Keratinocyte (primary cell): ENCODE results near the gene CACNA1E. TPM values are rescaled to one million over a fixed set of nuclear protein-coding genes. Genes with fewer than 3 reads are reported as not detected.

ENCODE experiments used
- DNase-seq: peaks from one replicate; pipeline ENCODE4 v3.0.0-alpha.2; 2011; ENCODE audit warnings: low read depth, missing footprints, low spot score
- FAIRE-seq: peaks from 2 replicates; lab custom pipeline; 2011; peaks lifted over from hg19 to GRCh38; lab: Jason Lieb, UNC
- H2AFZ ChIP-seq: 2 replicates; pipeline ENCODE4 v1.6.0; 2012; ENCODE audit warnings: low read length, control low read depth, inconsistent platforms; ENCODE audit not compliant: control insufficient read depth
- H3K27ac ChIP-seq: 2 replicates; pipeline ENCODE4 v1.5.1; 2011; ENCODE audit warnings: low read length; ENCODE audit not compliant: control insufficient read depth, insufficient read depth
- H3K27me3 ChIP-seq: 3 replicates; pipeline ENCODE4 v1.6.0; 2011; ENCODE audit warnings: low read length; ENCODE audit not compliant: control insufficient read depth, insufficient read depth; ENCODE audit errors: extremely low read depth
- H3K36me3 ChIP-seq, 2 experiments: 2 replicates in 1 of 2; 3 replicates in 1 of 2; pipeline ENCODE4 v1.5.1; 2011; ENCODE audit warnings: low read length in 2 of 2, mild to moderate bottlenecking in 1 of 2; ENCODE audit not compliant: control insufficient read depth in 2 of 2, insufficient read depth in 2 of 2; ENCODE audit errors: extremely low read depth in 1 of 2
- H3K4me1 ChIP-seq: 3 replicates; pipeline ENCODE4 v1.5.1; 2011; ENCODE audit warnings: low read length; ENCODE audit not compliant: control insufficient read depth, insufficient read depth; ENCODE audit errors: extremely low read depth
- H3K4me2 ChIP-seq: 3 replicates; pipeline ENCODE4 v1.6.0; 2011; ENCODE audit warnings: low read depth, low read length; ENCODE audit not compliant: control insufficient read depth, insufficient read depth; ENCODE audit errors: extremely low read depth
- H3K4me3 ChIP-seq, 3 experiments: fragments of 200-600 bp in 1 of 3; sonication (generic) in 1 of 3; 2 replicates in 2 of 3; 3 replicates in 1 of 3; pipeline ENCODE4 v1.5.1; 2011 to 2016; ENCODE audit warnings: low read length in 3 of 3, mild to moderate bottlenecking in 3 of 3, control low read depth in 2 of 3, inconsistent platforms in 1 of 3, low read depth in 1 of 3, mixed read lengths in 1 of 3, mixed run types in 1 of 3, moderate library complexity in 1 of 3; ENCODE audit not compliant: control insufficient read depth in 2 of 3, insufficient read depth in 2 of 3; ENCODE audit errors: extremely low read depth in 1 of 3
- H3K79me2 ChIP-seq: 2 replicates; pipeline ENCODE4 v1.6.0; 2012; ENCODE audit warnings: low read length; ENCODE audit not compliant: control insufficient read depth, insufficient read depth
- H3K9ac ChIP-seq: 3 replicates; pipeline ENCODE4 v1.6.0; 2011; ENCODE audit warnings: low read length; ENCODE audit not compliant: control insufficient read depth, insufficient read depth; ENCODE audit errors: extremely low read depth
- H3K9me1 ChIP-seq: 3 replicates; pipeline ENCODE4 v1.6.0; 2011; ENCODE audit warnings: low read length; ENCODE audit not compliant: control insufficient read depth, insufficient read depth; ENCODE audit errors: extremely low read depth
- H3K9me3 ChIP-seq: 2 replicates; pipeline ENCODE4 v1.5.1; 2012; ENCODE audit warnings: low read depth, low read length; ENCODE audit not compliant: control insufficient read depth
- H4K20me1 ChIP-seq: 3 replicates; pipeline ENCODE4 v1.6.0; 2011; ENCODE audit warnings: low read length; ENCODE audit not compliant: control insufficient read depth, insufficient read depth; ENCODE audit errors: extremely low read depth
- CTCF ChIP-seq, 3 experiments: IDR thresholded peaks in 1 of 3; conservative IDR thresholded peaks in 1 of 3; optimal IDR thresholded peaks in 1 of 3; 2 replicates in 2 of 3; 3 replicates in 1 of 3; pipeline versions ENCODE3 to v1.5.1; 2011; ENCODE audit warnings: low read length in 3 of 3, mild to moderate bottlenecking in 3 of 3, moderate library complexity in 2 of 3, control low read depth in 1 of 3, inconsistent platforms in 1 of 3; ENCODE audit not compliant: insufficient read depth in 2 of 3; ENCODE audit errors: extremely low read depth in 1 of 3
- EZH2 ChIP-seq: IDR thresholded peaks from one replicate; pipeline ENCODE4 v1.6.1; 2012; ENCODE audit warnings: inconsistent platforms, mild to moderate bottlenecking, low read length, moderate library complexity
- dilution Hi-C: fragments of 300-500 bp; cut with MboI; formaldehyde crosslinking; loops from one replicate; pipeline ENCODE4 v1.7.0; 2020; ENCODE audit warnings: low sequenced_read_pairs; ENCODE audit not compliant: extremely low pct_ligation_motif_present
- polyA plus RNA-seq, 5 experiments: library from polyadenylated mRNA; depleted of rRNA in 3 of 5; stranded (reverse) in 3 of 5; stranded (forward) in 1 of 5; unstranded in 1 of 5; fragments of >200 nt; gene quantifications; 1 replicate in 1 of 5; 2 replicates in 3 of 5; 3 replicates in 1 of 5; pipeline versions ENCODE4 v1.2.1 to v1.2.3, GENCODE V29; 2011 to 2012; ENCODE audit warnings: missing spikeins in 2 of 5, low read depth in 1 of 5, low replicate concordance in 1 of 5

CACNA1E gene
- polyA plus RNA-seq, 1 donor (not counting 4 experiments of a cell fraction or from before 2014, with no cell fraction given): not detected

- Histone ChIP-seq H3K4me3 (no peak overlapping the region), H2AFZ (no peak overlapping the region), H3K36me3 (no peaks in the 10 kb centered on the region), H3K27ac (no peak overlapping the region), H3K4me1 (peaks cover 8% of the 10 kb centered on the region), H3K9me3 (no peaks in the 10 kb centered on the region), H3K9me1 (no peaks in the 10 kb centered on the region), H3K9ac (no peak overlapping the region), H3K4me2 (no peak overlapping the region), H3K27me3 (peaks cover 6% of the 10 kb centered on the region), H3K79me2 (no peaks in the 10 kb centered on the region), H4K20me1 (no peaks in the 10 kb centered on the region)
- DNase-seq (no peak), FAIRE-seq (no peak)
- no peak for TF ChIP-seq EZH2
- TF ChIP-seq CTCF (optimal IDR thresholded peaks at IDR 0.05 in 1 of 3, IDR thresholded peaks at IDR 0.05 in 1 of 3, conservative IDR thresholded peaks at IDR 0.05 in 1 of 3; ENCODE audit: extremely low read depth in 1 of 3, insufficient read depth in 2 of 3, low read length in 3 of 3): no peak
- dilution Hi-C loops: no loop called here
Measured at GRCh38 chr1:181643631-181644030, 160.3 kb downstream of the CACNA1E start.

- FAIRE-seq: no peak
- H3K36me3 ChIP-seq: no peaks in the 10 kb centered on the region
- H3K27me3 ChIP-seq: peaks cover 6% of the 10 kb centered on the region
- no peak overlapping the region for H3K9ac ChIP-seq
- H3K79me2 ChIP-seq: no peaks in the 10 kb centered on the region
- dilution Hi-C loops: no loop called here
- H2AFZ ChIP-seq: no peak overlapping the region
- DNase-seq: no peak
- no peak overlapping the region for H3K27ac ChIP-seq
- no peaks in the 10 kb centered on the region for H4K20me1 ChIP-seq
- H3K4me1 ChIP-seq: peaks cover 8% of the 10 kb centered on the region
- H3K4me2 ChIP-seq: no peak overlapping the region
- H3K9me1 ChIP-seq: no peaks in the 10 kb centered on the region
- TF ChIP-seq CTCF (optimal IDR thresholded peaks at IDR 0.05 in 1 of 3, IDR thresholded peaks at IDR 0.05 in 1 of 3, conservative IDR thresholded peaks at IDR 0.05 in 1 of 3; ENCODE audit: extremely low read depth in 1 of 3, insufficient read depth in 2 of 3, low read length in 3 of 3): no peak
- no peak for TF ChIP-seq EZH2
- no peak overlapping the region for H3K4me3 ChIP-seq
- no peaks in the 10 kb centered on the region for H3K9me3 ChIP-seq
Measured at GRCh38 chr1:181645171-181645570, 161.9 kb downstream of the CACNA1E start.
